Cardiac fibroblast (primary cell): ENCODE results near the gene SOBP.

Experiments
- DNase-seq, 2 donors: peaks; one replicate each; pipeline versions ENCODE4 v3.0.0 to v3.0.0-alpha.2; 2010; ENCODE audit warnings: low read depth in 2 of 2
- H3K4me3 ChIP-seq, 2 donors: replicated peaks in 1 of 2; 1 replicate in 1 of 2; 2 replicates in 1 of 2; pipeline ENCODE4 v1.5.1; 2011; ENCODE audit warnings: low read depth in 2 of 2, low read length in 2 of 2, mild to moderate bottlenecking in 2 of 2, moderate library complexity in 1 of 2
- CTCF ChIP-seq: IDR thresholded peaks from one replicate; pipeline ENCODE4 v1.5.1; 2011; ENCODE audit warnings: low read depth, mild to moderate bottlenecking, low read length, inconsistent platforms

SOBP gene

GRCh38 chr6:107542192-107542668 lies 52.3 kb downstream of the SOBP start:
- H3K4me3 ChIP-seq = no peak overlapping the region
- no peak for DNase-seq
- no peak for TF ChIP-seq CTCF

- no peak overlapping the region for H3K4me3 ChIP-seq
- no peak for TF ChIP-seq CTCF
- peak in 1 of 2 donors; percentile 19 for DNase-seq
These were observed 53.2 kb downstream of the SOBP start for GRCh38 chr6:107543088-107543487.

GRCh38 chr6:107543567-107543966 lies 53.6 kb downstream of the SOBP start:
- H3K4me3 ChIP-seq = no peak overlapping the region
- DNase-seq = no peak
- no peak for TF ChIP-seq CTCF

- H3K4me3 ChIP-seq = no peak overlapping the region
- DNase-seq = no peak
- no peak for TF ChIP-seq CTCF
These were observed 55.8 kb downstream of the SOBP start for GRCh38 chr6:107545763-107546162.

- no peak overlapping the region for H3K4me3 ChIP-seq
- no peak for DNase-seq
- TF ChIP-seq CTCF = no peak
These were observed 57.0 kb downstream of the SOBP start for GRCh38 chr6:107546691-107547450.

- H3K4me3 ChIP-seq = no peak overlapping the region
- no peak for DNase-seq
- TF ChIP-seq CTCF = no peak
These were observed 57.5 kb downstream of the SOBP start for GRCh38 chr6:107547451-107547840.
